Endothelial cell of umbilical vein (primary cell): Measurements from ENCODE around the gene PML. TPM values are rescaled to one million over a fixed set of nuclear protein-coding genes. Genes with fewer than 3 reads are reported as not detected.

Experiments used
- BruUV-seq: library from RNA; stranded (reverse); fragments of 400-500 nt; replicated peaks from 2 replicates; lab custom pipeline; 2021; lab: Mats Ljungman, UMichigan
- CTCF ChIA-PET: fragments of 300-600, 350-600 bp; sonication (Branson Sonifier 250); formaldehyde crosslinking; loops from one replicate; lab custom pipeline; 2021; ENCODE audit warnings: antibody characterized with exemption, inconsistent platforms; lab: Charles Lee
- POLR2A ChIA-PET: fragments of 300-600, 350-600 bp; sonication (Branson Sonifier 250); formaldehyde crosslinking; loops from one replicate; lab custom pipeline; 2021; ENCODE audit warnings: antibody characterized with exemption, inconsistent platforms; lab: Charles Lee
- DNase-seq: peaks from one replicate; pipeline ENCODE4 v3.0.0-alpha.2; 2011; ENCODE audit warnings: low read depth, low spot score
- FAIRE-seq: peaks from 2 replicates; lab custom pipeline; 2011; peaks lifted over from hg19 to GRCh38; lab: Jason Lieb, UNC
- H2AFZ ChIP-seq: 2 replicates; pipeline ENCODE4 v1.6.0; 2012; ENCODE audit warnings: low read depth, low read length, control low read depth, inconsistent platforms
- H3K27ac ChIP-seq: 2 replicates; pipeline ENCODE4 v1.5.1; 2011; ENCODE audit warnings: low read depth, mild to moderate bottlenecking, control low read depth, low read length, moderate library complexity; ENCODE audit not compliant: insufficient read depth
- H3K27me3 ChIP-seq, 2 experiments: 2 replicates each; pipeline versions ENCODE4 v1.6.0 to v1.6.1; 2011; ENCODE audit warnings: low read length in 2 of 2, mixed read lengths in 1 of 2; ENCODE audit not compliant: control insufficient read depth in 2 of 2, insufficient read depth in 2 of 2
- H3K36me3 ChIP-seq, 2 experiments: 2 replicates in 1 of 2; 3 replicates in 1 of 2; pipeline ENCODE4 v1.5.1; 2011; ENCODE audit warnings: low read length in 2 of 2, mild to moderate bottlenecking in 1 of 2, moderate library complexity in 1 of 2; ENCODE audit not compliant: control insufficient read depth in 2 of 2, insufficient read depth in 2 of 2; ENCODE audit errors: extremely low read depth in 1 of 2
- H3K4me1 ChIP-seq: 3 replicates; pipeline ENCODE4 v1.5.1; 2011; ENCODE audit warnings: mild to moderate bottlenecking, low read length; ENCODE audit not compliant: control insufficient read depth, insufficient read depth; ENCODE audit errors: extremely low read depth
- H3K4me2 ChIP-seq: 2 replicates; pipeline ENCODE4 v1.6.1; 2011; ENCODE audit warnings: low read length, control low read depth, mixed read lengths; ENCODE audit not compliant: insufficient read depth
- H3K4me3 ChIP-seq, 3 experiments: fragments of 200-600 bp in 1 of 3; sonication (generic), shearing (Covaris generic) in 1 of 3; replicated peaks in 1 of 3; 2 replicates each; pipeline ENCODE4 v1.5.1; 2011 to 2016; ENCODE audit warnings: control low read depth in 3 of 3, low read length in 3 of 3, mild to moderate bottlenecking in 2 of 3, inconsistent platforms in 1 of 3, low read depth in 1 of 3, moderate library complexity in 1 of 3; ENCODE audit not compliant: insufficient read depth in 1 of 3
- H3K79me2 ChIP-seq: 2 replicates; pipeline ENCODE4 v1.6.0; 2012; ENCODE audit warnings: low read length, inconsistent platforms; ENCODE audit not compliant: control insufficient read depth, insufficient read depth
- H3K9ac ChIP-seq: replicated peaks from 2 replicates; pipeline ENCODE3; 2011; ENCODE audit warnings: low read length, control low read depth; ENCODE audit not compliant: insufficient read depth; ENCODE audit errors: extremely low read depth
- H3K9me1 ChIP-seq: replicated peaks from 3 replicates; pipeline ENCODE4 v1.6.0; 2011; ENCODE audit warnings: mild to moderate bottlenecking, low read length; ENCODE audit not compliant: control insufficient read depth, insufficient read depth; ENCODE audit errors: extremely low read depth
- H3K9me3 ChIP-seq: replicated peaks from 2 replicates; pipeline ENCODE4 v1.5.1; 2012; ENCODE audit warnings: low read length, inconsistent platforms; ENCODE audit not compliant: control insufficient read depth, insufficient read depth
- H4K20me1 ChIP-seq: replicated peaks from 2 replicates; pipeline ENCODE3; 2011; ENCODE audit warnings: mild to moderate bottlenecking, low read length; ENCODE audit not compliant: control insufficient read depth, insufficient read depth; ENCODE audit errors: extremely low read depth
- FOS ChIP-seq: IDR thresholded peaks from 2 replicates; pipeline ENCODE4 v1.6.1; 2011; ENCODE audit warnings: mild to moderate bottlenecking, low read length, moderate library complexity, borderline replicate concordance; ENCODE audit not compliant: insufficient read depth
- JUN ChIP-seq: IDR thresholded peaks from 2 replicates; pipeline ENCODE4 v1.6.1; 2011; ENCODE audit warnings: borderline replicate concordance, low read depth; ENCODE audit not compliant: insufficient read length, insufficient read depth
- MYC ChIP-seq: IDR thresholded peaks from one replicate; pipeline ENCODE4 v1.6.1; 2011; ENCODE audit warnings: mild to moderate bottlenecking, low read depth, low read length
- POLR2AphosphoS5 ChIP-seq: IDR thresholded peaks from 2 replicates; pipeline ENCODE4 v1.6.1; 2012; ENCODE audit warnings: low read depth, mild to moderate bottlenecking, control low read depth, low read length, moderate library complexity; ENCODE audit not compliant: insufficient read depth
- dilution Hi-C: fragments of 300-500 bp; cut with MboI; formaldehyde crosslinking; loops from one replicate; pipeline ENCODE4 v1.15.0; 2019; ENCODE audit warnings: low sequenced_read_pairs; ENCODE audit not compliant: extremely low pct_ligation_motif_present
- intact Hi-C: fragments of 100-400 bp; cut with micrococcal nuclease; formaldehyde crosslinking; loops from one replicate; pipeline ENCODE4 v1.10.0; 2022
- polyA plus RNA-seq, 4 experiments: library from polyadenylated mRNA; depleted of rRNA in 3 of 4; stranded (reverse) in 3 of 4; unstranded in 1 of 4; fragments of >200 nt; gene quantifications; 2 replicates each; pipeline versions ENCODE4 v1.2.1 to v1.2.3, GENCODE V29; 2011 to 2012; ENCODE audit warnings: missing spikeins in 1 of 4
- total RNA-seq: library from RNA; stranded (reverse); gene quantifications from 2 replicates; pipeline ENCODE4 v1.2.3, GENCODE V29; 2021
- TF ChIP-seq, protein P1 (sequence below), 2 donors: IDR thresholded peaks; 1 replicate in 1 of 2; 2 replicates in 1 of 2; pipeline ENCODE4 v1.5.1; 2011; ENCODE audit warnings: low read length in 2 of 2, mild to moderate bottlenecking in 2 of 2, moderate library complexity in 2 of 2, control low read depth in 1 of 2, inconsistent platforms in 1 of 2, low read depth in 1 of 2; ENCODE audit not compliant: insufficient read depth in 1 of 2; ENCODE audit errors: extremely low read depth in 1 of 2
- TF ChIP-seq, protein P2 (sequence below): IDR thresholded peaks from 2 replicates; pipeline ENCODE4 v1.6.1; 2011; ENCODE audit not compliant: insufficient read depth, insufficient read length

Gene PML
- total and polyA plus RNA-seq, 2 donors (not counting 3 experiments of a cell fraction or from before 2014, with no cell fraction given) = 30.4 to 79.6 TPM

DNA sequence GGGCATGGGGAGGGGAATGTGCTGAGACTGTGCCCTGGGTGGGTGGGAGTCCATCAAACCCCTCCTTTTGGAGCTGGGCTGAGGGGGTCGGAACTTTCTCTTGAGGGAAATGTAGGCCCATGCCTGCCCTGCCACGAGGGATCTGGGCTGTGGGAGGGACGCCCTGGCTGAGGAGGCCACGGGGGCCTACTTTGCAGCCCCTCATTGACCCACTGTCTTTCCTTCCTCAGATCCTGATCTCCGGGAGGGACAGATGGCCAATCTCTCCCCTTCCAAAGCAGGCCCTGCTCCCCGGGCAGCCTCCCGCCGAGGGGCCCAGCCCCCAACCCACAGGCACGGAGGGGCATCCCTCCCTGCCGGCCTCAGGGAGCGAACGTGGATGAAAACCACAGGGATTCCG, 42.9 kb upstream of the PML start:
- Histone ChIP-seq H3K9me1 (no peaks in the 10 kb centered on the region), H2AFZ (peak overlapping the region; percentile 66), H3K36me3 (no peaks in the 10 kb centered on the region), H3K79me2 (no peaks in the 10 kb centered on the region), H3K4me3 (no peak overlapping the region), H3K27ac (peak overlapping the region; percentile 84), H4K20me1 (no peaks in the 10 kb centered on the region), H3K9me3 (no peaks in the 10 kb centered on the region), H3K9ac (peak overlapping the region; percentile 36), H3K27me3 (no peaks in the 10 kb centered on the region), H3K4me1 (peaks cover 15% of the 10 kb centered on the region), H3K4me2 (no peak overlapping the region)
- no TSS peak for BruUV-seq
- POLR2A ChIA-PET = interaction anchor here (0.7 kb wide), 1 partner anchor 246 kb away, joined by 3 read pairs; no protein-coding TSS in a partner anchor
- intact Hi-C loops (loop anchor here (1.0 to 5.0 kb wide), 7 partner anchors 13 to 371 kb away; partner anchors contain the start of genes ISLR2, LOXL1 and STOML1), dilution Hi-C loops (no loop called here)
- DNase-seq (no peak), FAIRE-seq (no peak)
- TF ChIP-seq, protein P1, sequence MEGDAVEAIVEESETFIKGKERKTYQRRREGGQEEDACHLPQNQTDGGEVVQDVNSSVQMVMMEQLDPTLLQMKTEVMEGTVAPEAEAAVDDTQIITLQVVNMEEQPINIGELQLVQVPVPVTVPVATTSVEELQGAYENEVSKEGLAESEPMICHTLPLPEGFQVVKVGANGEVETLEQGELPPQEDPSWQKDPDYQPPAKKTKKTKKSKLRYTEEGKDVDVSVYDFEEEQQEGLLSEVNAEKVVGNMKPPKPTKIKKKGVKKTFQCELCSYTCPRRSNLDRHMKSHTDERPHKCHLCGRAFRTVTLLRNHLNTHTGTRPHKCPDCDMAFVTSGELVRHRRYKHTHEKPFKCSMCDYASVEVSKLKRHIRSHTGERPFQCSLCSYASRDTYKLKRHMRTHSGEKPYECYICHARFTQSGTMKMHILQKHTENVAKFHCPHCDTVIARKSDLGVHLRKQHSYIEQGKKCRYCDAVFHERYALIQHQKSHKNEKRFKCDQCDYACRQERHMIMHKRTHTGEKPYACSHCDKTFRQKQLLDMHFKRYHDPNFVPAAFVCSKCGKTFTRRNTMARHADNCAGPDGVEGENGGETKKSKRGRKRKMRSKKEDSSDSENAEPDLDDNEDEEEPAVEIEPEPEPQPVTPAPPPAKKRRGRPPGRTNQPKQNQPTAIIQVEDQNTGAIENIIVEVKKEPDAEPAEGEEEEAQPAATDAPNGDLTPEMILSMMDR (IDR thresholded peaks at IDR 0.05; ENCODE audit: extremely low read depth in 1 of 2, insufficient read depth in 1 of 2, low read depth in 1 of 2, low read length in 2 of 2) = no peak
- TF ChIP-seq JUN (no peak), MYC (no peak), POLR2AphosphoS5 (no peak), FOS (no peak)
- TF ChIP-seq, protein P2, sequence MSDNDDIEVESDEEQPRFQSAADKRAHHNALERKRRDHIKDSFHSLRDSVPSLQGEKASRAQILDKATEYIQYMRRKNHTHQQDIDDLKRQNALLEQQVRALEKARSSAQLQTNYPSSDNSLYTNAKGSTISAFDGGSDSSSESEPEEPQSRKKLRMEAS = no peak
- CTCF ChIA-PET = interaction anchor here (0.7 to 6.9 kb wide), 40 partner anchors 9 to 370 kb away, joined by 3 to 217 read pairs (median 6); partner anchors contain the start of genes LOXL1, PML and TBC1D21
